Measurements from ENCODE around the gene GALNT2. TPM values are rescaled to one million over a fixed set of nuclear protein-coding genes. Genes with fewer than 3 reads are reported as not detected.

Gene GALNT2
- total RNA-seq, 2 donors from 2014 or later = 29.9 to 39.5 TPM

DNA sequence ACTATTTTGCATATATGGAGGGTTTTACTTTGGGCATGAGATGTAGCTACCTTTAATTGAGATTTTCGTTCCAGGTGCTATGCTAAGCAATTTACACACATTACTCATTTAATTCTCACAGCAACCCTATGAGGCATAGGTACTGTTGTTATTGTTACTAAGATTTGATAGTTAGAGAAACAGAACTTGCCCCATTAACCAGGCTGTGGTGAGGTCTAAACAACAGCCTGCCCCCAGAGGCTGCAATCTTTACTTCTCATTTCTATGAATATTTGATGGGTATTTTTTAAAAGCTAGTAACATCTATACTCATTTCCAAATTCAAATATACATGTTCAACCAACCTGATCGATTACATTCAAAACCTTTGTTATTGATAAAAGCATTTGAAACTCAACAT, 155.6 kb downstream of the GALNT2 start:
- TF ChIP-seq CTCF (IDR thresholded peaks at IDR 0.05) = no peak
- Histone ChIP-seq H3K4me1 (peaks cover 0 to 20% of the 10 kb centered on the region in 2 donors), H3K36me3 (no peaks in the 10 kb centered on the region), H3K9me3 (no peaks in the 10 kb centered on the region), H3K4me3 (peak overlapping the region in 1 of 2 donors; percentile 6), H3K27ac (peak overlapping the region; percentile 33 to 44), H3K27me3 (no peaks in the 10 kb centered on the region)
- DNase-seq (ENCODE audit: low spot score) = no peak

- TF ChIP-seq CTCF (IDR thresholded peaks at IDR 0.05) = no peak
- no peaks in the 10 kb centered on the region for H3K9me3 ChIP-seq
- peak overlapping the region; percentile 60 to 62 for H3K27ac ChIP-seq
- H3K4me1 ChIP-seq = peaks cover 0 to 20% of the 10 kb centered on the region in 2 donors
- DNase-seq (ENCODE audit: low spot score) = peak; percentile 50
- H3K4me3 ChIP-seq = no peak overlapping the region
- no peaks in the 10 kb centered on the region for H3K27me3 ChIP-seq
- no peaks in the 10 kb centered on the region for H3K36me3 ChIP-seq
These were observed 157.3 kb downstream of the GALNT2 start for GRCh38 chr1:230224101-230224960.

- DNase-seq (ENCODE audit: low spot score) = peak; percentile 54
- Histone ChIP-seq H3K36me3 (no peaks in the 10 kb centered on the region), H3K9me3 (no peaks in the 10 kb centered on the region), H3K4me1 (peaks cover 0 to 37% of the 10 kb centered on the region in 2 donors), H3K27ac (no peak overlapping the region), H3K4me3 (no peak overlapping the region), H3K27me3 (no peaks in the 10 kb centered on the region)
- no peak for TF ChIP-seq CTCF (IDR thresholded peaks at IDR 0.05)
These were observed 159.2 kb downstream of the GALNT2 start for GRCh38 chr1:230226007-230226800.

DNA sequence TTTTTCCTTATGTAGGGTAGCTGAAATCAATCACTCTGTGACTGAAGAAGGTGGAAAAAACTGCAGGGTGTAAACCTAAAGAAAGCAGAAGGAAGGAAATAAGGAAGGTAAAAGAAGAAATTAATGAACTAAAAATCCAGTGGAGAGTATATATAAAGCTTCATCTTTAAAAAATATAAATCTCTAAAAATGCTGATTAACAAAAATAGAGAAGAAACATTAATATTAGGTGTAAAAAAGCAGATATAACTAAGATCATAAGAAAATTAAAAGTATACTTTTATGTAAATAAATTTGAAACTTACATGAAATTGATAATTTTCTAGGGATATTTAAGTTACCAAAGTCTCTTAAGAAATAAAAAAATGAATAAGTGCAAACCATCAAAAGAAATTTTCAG, 159.8 kb downstream of the GALNT2 start:
- H3K27me3 ChIP-seq = no peaks in the 10 kb centered on the region
- no peak overlapping the region for H3K4me3 ChIP-seq
- H3K27ac ChIP-seq = no peak overlapping the region
- peaks cover 0 to 35% of the 10 kb centered on the region in 2 donors for H3K4me1 ChIP-seq
- DNase-seq (ENCODE audit: low spot score) = no peak
- H3K9me3 ChIP-seq = no peaks in the 10 kb centered on the region
- no peaks in the 10 kb centered on the region for H3K36me3 ChIP-seq
- TF ChIP-seq CTCF (IDR thresholded peaks at IDR 0.05) = no peak

DNA sequence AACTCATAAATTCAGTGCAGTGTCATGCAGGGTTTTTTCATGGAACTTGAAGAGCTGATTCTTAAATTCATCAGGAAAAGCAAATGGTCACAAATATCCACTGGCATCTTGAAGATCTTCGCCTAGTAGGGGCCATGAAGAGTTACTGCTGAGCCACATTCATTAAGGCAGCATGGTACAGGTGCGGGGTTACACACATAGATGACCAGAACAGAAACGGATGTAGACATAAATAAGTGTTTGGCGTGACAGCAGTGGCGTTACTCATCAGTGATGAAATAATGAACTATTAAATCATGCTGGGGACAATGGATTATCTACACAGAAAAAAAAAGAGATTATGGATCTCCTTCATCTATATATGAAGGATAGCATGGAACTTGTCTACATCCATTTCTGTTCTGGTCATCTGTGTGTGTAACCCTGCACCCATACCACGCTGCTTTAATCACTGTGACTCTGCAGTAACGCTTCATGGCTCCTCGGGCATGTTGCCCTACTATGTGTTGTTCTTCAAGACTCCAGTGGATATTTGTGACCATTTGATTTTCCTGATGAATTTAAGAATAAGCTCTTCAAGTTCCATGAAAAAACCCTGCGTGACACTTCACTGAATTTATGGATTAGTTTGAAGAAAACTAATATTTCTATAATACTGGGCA, 161.3 kb downstream of the GALNT2 start:
- Histone ChIP-seq H3K9me3 (no peaks in the 10 kb centered on the region), H3K27me3 (no peaks in the 10 kb centered on the region), H3K36me3 (no peaks in the 10 kb centered on the region), H3K4me3 (no peak overlapping the region), H3K4me1 (peaks cover 0 to 30% of the 10 kb centered on the region in 2 donors), H3K27ac (no peak overlapping the region)
- TF ChIP-seq CTCF (IDR thresholded peaks at IDR 0.05) = no peak
- DNase-seq (ENCODE audit: low spot score) = peak; percentile 50
